ENCODE measurements around the gene ACTR6.

DNA sequence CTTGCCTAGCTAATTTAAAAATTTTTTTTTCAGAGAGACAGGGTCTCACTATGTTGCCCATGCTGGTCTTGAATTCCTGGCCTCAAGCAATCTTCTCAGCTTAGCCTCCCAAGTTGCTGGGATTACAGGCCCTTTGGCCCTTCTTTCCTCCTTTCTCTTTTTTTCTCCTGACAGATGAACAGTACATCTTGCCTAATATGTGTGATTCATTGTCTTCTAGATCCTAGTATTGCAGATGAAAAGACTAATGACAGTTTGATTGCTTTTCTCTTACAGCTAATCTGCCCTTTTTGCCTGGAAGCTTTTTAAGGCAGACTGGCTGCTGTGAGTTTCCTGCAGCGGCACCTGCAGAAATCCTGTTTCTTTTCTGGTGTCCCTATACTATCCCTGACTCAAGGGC, 54.3 kb downstream of the ACTR6 start:
- TF ChIP-seq, protein P1, sequence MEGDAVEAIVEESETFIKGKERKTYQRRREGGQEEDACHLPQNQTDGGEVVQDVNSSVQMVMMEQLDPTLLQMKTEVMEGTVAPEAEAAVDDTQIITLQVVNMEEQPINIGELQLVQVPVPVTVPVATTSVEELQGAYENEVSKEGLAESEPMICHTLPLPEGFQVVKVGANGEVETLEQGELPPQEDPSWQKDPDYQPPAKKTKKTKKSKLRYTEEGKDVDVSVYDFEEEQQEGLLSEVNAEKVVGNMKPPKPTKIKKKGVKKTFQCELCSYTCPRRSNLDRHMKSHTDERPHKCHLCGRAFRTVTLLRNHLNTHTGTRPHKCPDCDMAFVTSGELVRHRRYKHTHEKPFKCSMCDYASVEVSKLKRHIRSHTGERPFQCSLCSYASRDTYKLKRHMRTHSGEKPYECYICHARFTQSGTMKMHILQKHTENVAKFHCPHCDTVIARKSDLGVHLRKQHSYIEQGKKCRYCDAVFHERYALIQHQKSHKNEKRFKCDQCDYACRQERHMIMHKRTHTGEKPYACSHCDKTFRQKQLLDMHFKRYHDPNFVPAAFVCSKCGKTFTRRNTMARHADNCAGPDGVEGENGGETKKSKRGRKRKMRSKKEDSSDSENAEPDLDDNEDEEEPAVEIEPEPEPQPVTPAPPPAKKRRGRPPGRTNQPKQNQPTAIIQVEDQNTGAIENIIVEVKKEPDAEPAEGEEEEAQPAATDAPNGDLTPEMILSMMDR (IDR thresholded peaks at IDR 0.05) = no peak
- TF ChIP-seq POLR2A (IDR thresholded peaks at IDR 0.05) = no peak

Measured in testis (tissue), 2 donors.